ENCODE results near the gene MTSS2.

The MTSS2 gene

DNA sequence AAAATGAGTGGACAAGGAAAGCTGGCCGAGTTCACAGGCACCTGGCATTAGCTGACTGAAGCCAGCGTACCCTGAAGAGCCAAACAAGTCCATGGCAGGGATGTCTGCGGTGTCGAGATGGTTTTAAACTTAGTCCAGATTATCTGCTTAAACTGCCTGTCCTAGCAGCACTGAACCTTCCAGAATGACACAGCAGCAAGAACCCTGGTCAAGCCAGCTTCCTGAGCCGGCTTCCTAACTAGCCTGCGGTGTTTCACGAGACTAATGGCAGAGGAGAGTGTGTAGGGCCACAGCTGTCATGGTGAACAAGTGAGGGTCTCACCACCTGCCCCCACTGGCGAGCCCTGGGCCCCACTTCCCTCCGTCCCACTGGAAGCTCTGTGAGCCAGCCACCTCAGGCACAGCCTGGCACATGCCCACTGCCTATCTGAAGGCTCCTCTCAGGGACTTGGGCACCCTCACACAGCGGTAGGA is 28.8 kb upstream of the MTSS2 start:
- no peak for DNase-seq

DNA sequence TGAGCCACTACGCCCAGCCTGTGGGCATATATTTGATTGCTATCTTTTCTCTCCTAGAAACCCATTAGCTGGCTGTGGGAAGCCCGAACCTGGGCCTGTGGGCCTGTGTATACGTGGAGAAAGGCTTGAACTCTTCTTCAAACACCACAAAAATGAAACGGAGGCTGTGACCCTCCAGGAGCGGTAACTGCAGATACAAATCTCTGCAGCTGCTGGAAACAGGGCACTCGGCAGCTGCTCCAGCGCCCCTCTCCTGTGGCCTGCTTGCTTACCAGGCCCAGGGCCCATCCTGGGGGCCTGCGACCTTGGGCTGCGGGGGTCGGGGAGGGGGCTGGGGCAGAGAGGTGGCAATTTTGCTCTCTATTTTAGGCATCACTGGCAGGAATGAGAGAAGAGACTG is 28.0 kb upstream of the MTSS2 start:
- no peak for DNase-seq

DNA sequence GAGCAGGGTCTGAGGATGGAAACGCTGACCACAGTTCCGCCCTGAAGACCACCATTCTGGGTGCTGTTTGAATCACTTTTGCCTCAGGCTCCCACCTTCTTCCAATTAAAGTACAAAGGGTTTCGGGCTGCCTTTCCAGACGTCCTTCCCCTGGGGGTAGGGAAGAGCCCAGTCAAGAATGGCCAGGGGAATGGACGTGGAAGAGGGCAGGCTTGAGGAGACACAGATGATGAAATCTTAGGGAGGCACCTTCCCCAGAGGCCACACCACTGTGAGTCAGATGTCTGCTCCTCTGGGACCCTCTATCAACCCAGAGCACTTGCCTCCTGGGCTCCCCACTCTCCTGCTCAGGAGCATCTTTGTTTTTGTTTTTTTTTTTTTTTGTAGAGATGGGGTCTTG is 27.5 kb upstream of the MTSS2 start:
- DNase-seq, result no peak

DNA sequence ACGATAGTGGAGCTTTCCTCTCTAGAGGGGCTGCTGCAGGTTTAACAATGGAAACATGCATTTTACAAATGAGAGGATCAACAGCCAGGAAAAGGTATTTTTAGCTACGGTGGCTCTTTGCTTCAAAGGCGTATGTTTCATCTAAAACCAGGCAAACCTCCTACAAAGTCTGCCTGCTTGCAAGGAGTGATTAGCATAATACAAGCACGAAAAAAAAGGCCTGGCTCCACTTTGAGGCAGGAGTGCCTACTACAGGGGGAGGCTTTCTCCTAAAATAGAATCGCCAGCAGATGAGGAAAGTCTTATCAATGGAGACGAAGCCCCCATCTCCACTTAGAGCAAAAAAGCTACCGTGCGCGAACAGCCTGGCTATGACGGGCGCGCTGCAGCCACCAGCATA is 27.1 kb upstream of the MTSS2 start:
- no peak for DNase-seq

DNA sequence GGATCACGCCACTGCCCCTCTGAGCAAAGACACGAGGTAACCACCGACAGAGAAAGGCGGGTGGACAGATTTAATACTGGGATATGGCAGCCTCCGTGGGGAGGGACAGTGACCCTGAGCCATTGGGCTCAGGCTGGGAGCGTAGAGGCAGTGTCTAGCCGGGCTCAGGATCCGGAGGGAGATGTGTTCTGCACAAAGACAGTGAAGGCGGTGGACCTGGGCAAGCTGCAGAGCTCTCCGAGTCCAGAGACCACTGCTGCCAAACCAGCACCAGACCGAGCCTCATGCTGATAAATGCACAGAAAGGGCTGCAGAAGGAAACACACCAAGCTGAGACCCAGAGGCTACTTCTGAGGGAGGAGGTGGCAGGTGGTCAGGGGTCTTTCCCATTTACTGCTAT is 26.5 kb upstream of the MTSS2 start:
- no peak for DNase-seq

DNA sequence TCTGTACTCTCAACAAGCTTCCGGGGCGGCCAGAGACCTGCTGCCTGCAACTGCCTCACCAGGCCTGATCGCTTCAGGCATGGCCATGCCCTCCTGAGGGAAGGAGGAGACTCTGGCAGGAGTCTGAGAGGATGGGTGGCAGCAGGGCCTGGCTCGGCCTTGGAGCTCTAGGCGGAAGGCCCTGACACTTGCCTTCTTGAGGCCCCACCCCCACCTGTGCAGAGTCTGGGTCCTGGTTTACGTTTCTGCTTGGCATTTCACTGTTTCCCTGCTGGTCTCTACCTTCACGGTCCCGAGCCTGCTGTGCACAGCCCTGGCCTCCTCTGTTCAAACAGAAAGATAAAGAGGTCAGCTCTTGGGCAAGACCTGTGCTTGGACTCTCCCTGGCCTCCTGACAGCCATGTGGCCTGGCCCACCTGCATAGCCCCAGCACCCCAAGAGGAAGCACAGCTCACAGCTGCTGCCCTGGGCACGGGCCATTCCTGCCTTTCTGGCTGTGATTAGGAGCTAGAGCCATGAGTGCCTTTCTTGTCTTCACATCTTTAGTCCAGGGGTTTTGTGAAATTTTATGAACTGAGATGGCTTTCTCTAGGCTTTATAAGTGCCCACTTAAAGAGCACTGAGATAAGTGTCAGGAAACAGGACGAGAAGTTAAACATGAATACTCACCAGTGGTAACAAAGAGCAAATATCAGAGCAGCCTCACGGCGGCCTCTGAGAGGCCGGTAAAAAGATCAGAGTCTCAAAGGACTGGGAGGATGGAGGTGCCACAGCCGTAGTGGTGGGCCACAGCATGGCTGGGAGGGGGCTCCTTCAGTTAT is 25.6 kb upstream of the MTSS2 start:
- DNase-seq, result no peak

DNA sequence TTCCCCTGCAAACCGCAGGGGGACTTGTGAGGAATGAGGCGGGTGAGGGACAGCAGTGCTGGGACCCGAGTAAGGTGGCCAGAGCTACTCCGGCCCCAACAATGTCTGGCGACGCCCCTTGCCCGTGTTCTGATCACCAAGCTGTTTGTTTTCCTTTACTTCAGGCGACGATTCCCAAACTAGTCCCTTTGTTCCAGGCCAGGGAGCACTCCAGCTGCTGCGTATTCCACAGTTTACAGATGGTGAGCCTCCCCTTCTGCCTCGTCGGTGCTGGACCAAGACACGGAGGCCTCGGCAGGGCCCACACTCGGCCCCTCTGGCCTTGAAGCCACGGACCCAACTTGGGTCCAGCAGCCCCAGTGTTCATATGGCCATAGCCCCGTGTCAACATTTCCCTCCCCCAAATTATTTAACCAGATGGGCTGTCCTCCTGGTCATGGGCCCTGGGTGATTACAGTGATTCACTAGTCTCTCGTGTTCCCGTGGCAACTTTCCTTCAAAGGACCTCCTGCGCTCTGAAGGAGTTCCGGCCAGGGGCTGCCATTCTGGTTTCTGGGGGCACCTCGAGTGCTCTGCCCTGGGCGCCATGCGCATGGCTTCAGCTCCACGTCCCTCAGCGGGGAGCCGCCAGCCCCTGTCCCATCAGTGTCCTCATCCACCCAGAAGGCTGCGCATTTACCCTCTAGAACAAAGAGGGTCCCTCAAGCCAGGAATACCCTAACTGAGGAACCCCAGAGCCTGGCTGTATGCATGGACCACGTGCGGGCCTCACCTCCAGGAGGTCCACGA is 24.8 kb upstream of the MTSS2 start:
- DNase-seq, result no peak

DNA sequence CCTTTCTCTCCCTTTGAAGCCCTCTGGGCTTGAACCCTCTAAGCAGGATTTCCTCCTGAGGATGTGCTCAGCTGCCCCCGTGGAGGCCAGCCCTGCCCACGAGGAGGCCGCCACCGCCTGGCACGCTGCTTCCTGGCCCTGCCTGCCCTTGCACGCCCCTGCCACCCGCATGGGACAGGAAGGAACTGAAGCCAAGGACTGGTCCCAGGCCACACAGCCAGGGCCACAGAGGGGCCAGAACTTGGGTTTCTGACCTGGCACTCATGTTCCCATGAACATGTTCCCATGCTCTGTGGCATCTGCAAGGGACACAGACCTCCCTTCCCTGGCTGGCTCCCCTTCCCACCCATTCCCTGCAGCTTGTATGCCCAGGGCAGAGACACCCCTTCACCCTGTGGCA is 24.1 kb upstream of the MTSS2 start:
- DNase-seq, result no peak

DNA sequence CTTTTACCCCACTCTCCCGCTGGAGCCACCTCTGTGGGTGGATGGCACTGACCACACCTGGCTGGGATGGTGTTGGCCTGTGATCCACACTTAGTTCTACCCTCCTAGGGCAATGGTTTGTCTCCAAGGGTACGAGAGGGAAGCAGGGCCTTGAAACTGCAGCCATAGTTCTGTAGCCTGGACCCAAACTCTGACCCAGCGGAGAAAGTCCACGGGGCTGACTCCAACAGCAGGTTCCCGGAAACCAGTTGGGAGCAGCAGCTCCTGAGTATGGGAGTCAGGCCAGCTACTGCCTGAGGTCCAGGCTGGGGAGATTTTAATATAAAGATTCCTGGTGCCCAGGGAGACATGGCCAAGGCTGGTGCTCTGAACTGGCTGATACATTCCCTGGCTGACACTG is 23.6 kb upstream of the MTSS2 start:
- no peak for DNase-seq

DNA sequence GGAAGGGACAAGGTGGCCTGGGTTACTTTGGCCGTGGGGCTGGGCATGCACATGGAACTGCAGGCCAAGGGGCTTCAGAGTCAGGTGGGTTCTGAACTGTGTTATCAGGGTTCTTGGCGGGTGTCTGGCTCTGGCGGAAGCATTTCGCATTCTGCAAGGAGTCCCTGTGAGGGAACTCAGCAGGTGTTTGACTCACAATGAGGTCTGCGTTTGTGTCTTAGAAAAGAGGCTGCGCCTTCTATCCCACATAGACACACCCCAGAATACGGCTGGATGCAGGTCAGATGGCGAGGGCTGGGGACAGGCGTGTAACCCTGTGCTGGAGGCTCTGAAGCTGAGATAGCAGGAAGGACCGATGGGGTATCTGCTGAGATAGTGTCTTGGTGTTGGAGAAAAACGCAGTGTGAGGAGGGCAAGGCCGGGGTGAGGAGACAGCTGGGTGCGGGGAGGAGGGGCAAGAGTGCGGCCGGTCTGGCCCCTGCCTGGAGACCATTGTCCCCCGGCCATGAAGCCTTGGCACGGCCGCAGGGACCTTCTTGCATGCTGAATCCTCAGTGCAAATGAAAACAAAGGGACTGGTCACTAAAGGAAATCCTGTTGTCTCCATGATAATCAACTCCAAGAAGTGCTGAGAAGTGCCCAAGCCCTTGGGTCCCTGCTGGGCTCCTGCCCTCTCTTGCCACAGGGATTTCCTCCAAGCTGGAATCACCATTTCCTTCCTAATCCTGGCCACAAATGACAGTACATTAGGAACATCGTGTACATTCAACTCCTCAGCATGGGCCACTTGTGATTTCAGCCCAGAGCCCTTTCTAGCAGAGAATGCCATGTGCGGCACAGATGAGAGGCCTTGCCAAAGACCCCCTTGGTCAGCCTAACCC is 22.8 kb upstream of the MTSS2 start:
- DNase-seq, result no peak

DNA sequence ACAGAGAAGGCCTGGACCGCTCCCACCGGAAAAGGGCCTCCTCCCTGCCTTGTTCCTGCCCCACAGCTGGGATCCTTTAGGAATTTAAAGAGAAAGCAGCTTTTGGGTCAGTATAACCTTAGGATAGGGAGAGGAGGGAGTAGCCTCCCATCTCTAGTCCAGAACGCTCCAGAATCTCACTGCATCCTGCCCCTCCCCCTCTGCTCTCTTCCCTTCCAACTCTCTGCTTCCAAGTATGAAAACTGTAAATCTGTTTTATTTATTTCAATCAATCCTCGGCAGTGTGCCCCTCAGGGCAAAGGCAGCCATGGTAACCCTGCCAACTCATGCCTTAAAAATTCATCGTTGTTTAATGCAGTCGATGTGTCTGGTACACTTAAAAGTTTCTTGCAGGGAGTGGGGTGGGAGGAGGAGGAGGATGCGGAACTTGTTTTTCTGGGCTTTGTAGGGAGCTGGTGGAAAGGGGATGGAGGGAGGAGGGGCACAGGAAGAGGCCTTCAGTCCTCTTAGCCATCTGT is 21.2 kb upstream of the MTSS2 start:
- DNase-seq, result no peak

DNA sequence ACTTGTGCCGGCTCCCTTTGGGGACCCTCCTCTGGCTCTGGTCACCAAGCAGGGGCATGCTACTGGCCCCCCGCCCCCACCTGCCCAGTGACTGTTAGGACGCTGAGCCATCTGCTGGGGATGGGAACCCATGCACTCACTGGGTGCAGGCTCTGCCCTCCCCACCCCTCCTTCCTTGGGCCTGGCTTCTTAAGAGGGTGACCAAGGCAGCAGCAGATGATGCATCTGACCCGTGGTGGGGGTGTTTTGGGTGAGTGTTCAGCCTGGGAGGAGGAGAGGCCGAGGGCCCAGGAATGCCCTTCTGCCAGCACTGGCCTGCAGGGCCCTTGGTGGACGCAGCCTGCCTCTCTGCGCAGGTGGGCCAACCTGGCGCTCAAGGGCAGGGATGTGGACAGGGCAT is 19.2 kb upstream of the MTSS2 start:
- no peak for DNase-seq

DNA sequence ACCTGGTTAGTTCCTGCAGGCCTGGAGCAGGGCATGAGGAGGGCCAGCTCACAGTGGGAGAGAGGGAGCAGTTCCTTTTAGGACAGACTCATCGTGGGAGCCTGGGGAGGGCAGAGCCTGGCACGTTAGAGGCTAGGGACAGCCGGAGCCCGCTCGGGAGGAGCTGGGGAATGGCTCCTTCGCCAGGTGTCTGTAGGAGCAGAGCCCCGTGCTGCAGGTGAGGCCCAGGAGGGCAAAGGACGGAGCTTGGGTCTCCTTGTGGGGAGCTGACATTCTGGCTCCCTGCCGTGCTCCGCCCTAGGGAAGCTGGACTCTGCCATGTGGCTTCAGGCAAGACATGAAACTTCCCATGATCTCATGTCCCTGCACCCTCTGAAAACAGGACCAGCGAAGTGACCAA is 18.7 kb upstream of the MTSS2 start:
- no peak for DNase-seq

DNA sequence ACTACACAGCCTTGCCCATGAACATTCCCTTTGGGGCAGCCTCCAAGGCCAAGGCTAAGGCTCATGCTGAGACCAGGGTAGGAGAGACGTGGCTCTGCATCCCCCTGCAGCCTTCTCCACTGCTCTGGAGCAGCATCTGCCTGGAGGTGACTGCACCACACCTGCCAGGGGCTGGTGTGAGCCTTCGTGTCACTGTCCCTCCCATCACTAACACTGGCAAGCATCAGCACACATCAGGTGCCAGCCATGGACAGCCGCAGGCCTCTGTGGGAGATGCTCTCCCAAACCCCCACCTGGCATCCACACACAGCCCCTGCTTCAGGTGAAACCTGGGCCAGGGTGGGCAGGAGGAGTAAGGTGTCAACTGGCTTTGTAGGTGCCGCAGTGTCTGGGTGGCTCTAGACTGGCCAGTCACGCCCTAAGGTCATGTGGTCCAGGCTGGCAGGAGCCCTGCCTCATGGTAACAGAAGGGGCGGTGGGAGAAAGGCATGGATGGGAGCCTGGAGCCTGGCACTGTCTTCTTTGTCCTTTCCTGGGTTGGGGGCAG is 18.1 kb upstream of the MTSS2 start:
- DNase-seq, result no peak

DNA sequence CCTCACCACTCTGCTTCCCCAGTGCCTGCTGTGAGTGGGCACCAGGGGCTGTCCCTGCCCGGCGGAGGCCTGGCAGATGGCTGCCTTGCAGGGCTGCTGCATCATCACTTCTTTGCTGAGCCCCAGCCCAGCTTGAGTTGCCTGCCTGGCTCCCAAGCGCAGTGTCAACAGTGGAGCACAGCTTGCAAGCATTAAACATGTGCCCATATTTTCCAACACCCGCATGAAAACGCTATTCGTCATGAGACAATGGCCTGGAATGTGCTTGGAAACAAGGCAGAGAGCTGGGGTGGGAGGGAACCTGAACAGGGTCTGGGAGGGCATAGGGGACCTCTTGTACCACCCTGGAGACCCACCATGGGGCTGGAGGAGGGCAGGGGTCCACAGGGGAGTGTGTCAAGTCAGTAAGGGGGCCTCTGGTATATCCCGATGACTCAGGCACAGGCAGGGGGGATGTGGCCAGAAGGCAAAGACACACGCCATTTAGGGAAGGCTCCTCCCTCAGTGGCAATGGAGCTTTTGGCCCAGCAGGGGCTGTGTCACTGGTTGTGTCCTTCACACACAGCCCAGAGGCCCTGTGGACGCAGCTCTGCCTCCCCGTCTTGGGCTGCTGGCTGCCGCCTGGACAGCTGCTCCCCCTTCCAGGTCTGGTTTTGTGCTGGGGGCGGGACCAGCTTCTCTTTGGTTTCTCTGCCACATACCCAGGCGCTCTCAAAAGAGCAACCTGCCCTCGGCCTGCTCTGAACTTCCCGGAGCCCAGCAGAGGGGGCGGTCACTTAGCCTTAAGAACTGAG is 17.4 kb upstream of the MTSS2 start:
- no peak for DNase-seq

DNA sequence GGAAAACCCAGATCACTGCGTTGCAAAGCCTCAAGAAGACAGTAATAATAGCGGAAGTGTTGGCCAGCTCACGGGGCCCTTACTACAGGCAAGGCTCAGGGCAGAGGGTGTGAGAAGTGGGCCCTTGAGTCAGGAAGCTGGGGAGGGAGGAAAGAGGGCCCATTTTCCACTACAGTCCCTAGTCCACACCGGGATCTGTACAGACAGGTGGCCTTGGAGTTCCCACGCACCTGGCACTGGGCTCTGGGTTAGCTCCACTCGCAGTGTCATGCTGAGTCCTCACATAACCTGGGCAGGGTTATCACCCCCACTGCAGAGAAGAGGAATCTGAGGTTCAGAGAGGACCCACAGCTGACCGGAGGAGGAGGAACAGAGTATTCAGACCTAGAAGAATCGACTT is 16.8 kb upstream of the MTSS2 start:
- DNase-seq, result no peak

DNA sequence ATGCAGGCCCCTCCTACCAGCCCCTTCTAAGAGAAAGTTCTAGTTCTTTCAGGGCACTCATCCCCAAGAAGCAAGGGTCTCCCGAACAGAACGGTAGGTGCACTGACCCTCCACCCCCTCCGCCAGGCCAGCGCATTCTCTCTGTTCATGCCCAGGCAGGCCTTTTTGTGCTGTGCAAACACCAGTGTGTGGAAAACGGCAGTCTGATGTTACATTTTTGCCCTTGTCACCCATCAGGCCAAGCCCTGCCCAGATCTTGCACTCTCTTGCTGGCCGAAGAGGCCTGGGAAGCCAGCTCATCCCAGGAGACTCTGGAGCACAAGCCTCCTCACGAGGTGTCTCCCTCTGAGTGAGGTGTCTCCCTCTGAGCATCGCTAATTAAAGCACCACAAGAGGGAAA is 16.1 kb upstream of the MTSS2 start:
- DNase-seq, result no peak

DNA sequence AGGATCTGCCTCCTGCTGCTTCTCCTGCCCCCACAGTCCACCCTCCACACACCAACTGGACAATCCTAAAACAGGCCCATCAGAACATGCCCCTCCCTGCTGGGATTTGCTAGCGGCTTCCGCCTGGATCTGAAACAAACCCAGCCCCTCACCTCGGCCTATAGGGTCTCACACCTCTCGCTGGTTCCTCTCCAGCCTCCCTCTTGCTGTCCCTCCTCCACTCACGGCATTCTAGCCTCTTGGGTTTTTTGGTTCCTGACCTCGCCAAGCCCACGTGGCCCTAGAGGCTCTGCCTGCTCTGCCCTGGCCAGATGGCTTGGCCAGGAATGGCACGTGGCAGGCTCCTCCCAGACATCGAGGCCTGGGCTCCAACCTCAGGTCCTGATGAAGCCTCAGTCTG is 15.7 kb upstream of the MTSS2 start:
- no peak for DNase-seq

DNA sequence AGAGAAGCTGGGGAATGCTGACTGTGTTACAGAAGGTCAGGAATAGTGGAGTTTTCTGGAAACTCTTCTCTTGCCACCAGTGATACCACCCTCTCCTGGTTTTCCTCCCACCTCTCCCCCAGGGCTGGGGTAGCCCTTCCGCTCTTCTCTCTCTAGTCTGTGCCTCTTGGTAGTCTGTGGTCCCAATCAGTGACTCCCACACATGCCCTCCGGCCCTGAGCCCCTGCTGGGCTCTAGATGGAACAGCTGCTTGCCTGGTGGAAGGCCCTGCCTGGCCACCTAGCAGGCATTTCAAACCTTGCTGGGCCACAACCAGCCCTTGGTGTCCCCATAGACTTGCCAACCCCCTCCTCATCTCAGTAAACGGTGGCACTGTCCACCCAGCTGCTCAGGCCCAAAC is 15.2 kb upstream of the MTSS2 start:
- DNase-seq, result no peak

DNA sequence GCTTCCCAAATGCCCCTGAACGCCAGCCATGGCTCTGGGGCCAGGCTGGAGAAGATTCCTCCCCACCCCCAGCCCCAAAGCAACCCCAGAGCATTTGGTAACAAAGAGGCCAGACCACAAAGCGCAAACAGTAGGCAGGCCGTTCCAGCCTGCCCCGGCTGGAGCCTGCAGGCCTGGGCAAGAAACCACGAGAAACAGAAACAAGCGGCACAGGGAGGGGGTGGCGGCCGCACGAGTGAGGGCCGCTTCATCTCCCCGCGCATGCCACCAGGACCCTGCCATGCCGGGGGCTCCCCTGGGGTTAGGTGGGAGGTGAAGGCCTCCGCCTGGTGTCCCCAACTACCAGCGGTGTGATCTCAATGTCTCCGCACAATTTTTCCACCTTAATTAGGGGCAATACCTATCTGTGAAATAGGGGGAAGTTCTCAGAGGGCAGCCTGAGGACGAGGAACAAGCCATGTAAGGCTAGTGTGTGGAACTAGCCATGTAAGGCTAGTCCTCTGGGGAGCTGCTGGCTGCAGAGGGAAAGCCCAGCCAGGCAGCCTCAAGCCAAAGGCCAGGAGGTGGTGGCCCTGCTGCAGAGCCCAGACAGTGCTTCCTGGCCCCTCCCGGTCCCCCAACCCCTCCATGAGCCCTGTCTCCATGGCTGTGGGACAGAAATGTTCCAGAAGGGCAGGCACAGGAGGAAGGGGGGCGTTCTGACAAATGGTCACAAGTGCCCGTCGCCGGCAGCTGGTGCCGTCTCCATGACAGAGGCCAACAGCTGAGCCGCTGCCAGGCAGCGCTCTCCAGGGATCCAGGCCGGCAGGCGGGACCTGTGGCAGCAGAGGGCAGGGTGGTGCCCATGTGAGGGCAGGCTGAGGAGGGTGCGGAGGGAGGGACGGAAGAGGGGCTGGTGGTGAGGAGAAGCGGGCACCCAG is 14.5 kb upstream of the MTSS2 start:
- no peak for DNase-seq

DNA sequence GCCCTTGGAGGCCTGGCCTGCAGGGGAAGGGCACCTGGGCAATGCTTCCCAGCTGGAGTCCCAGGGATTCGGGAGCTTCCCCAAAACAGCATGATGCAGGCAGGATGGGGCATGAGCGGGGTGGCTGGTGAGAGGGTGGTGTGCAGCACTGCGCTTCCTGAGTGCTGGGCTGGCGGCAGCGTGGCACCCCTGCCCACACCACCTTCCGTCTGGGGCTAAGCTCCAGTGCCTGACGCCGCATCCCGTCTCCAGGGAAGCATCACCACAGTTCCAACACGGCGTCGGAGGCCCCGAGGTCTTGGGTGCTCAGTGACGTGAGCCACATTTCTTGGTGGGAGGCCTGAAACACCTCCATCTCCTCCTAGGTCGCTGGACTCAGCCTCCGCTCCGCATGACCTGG is 13.8 kb upstream of the MTSS2 start:
- no peak for DNase-seq
